Myometrial cell (primary cell): ENCODE data around the gene GGTLC1. TPM values are rescaled to one million over a fixed set of nuclear protein-coding genes. Genes with fewer than 3 reads are reported as not detected.

Source experiments
- total RNA-seq: library from RNA; depleted of rRNA; stranded (reverse); fragments of >200 nt; gene quantifications from 2 replicates; pipeline ENCODE4 v1.2.3, GENCODE V29; 2015

GGTLC1 gene
- total RNA-seq = not detected in 2 replicates

GRCh38 chr20:23988561-23988960, at the start of gene GGTLC1:
GGTLC1 (minus strand) TSS chr20:23988779; CDS start chr20:23986611, 2,168 bp downstream.

Other genes with a start within 250 kb of the GGTLC1 start
- gene CST1, start 237.8 kb downstream of the GGTLC1 start, total RNA-seq = not detected in 2 replicates
- gene CST2, start 162.1 kb downstream of the GGTLC1 start, total RNA-seq = not detected in 2 replicates
- gene CST5, start 109.0 kb downstream of the GGTLC1 start, total RNA-seq = not detected in 2 replicates